Activated T-helper 1 cell treated with anti-CD3 and anti-CD28 coated beads, Interleukin-2, amount 50 U/mL, for 16 hours (primary cell): ENCODE measurements around the gene RPS3.
A peak's percentile ranks its signal among the peaks of the same experiment; 100 is the strongest.

Experiments used
- DNase-seq, 2 donors: peaks; one replicate each; pipeline ENCODE4 v3.0.0-alpha.2; 2020; ENCODE audit warnings: low read depth in 1 of 2, low spot score in 1 of 2

The RPS3 gene

DNA sequence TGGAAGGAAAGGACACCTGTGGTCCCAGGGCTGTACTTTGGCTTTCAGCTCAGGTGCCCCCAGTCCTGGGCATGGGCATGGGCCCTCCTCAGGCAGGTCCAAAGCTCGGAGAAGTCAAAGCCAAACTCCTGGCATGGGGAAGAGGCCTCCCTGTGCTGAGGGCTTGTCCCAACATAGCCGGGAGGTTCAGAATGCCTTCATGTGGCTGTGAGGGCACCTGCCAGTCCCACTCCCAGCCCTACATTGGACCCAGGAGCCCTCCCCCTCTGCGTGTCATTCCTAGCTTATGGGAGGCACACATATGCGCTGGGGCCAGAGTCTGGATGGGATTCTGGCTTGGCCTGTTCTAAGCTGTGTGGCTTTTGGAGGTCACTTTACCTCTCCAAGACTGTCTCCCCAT lies 34.7 kb downstream of the RPS3 start:
- DNase-seq, result no peak

DNA sequence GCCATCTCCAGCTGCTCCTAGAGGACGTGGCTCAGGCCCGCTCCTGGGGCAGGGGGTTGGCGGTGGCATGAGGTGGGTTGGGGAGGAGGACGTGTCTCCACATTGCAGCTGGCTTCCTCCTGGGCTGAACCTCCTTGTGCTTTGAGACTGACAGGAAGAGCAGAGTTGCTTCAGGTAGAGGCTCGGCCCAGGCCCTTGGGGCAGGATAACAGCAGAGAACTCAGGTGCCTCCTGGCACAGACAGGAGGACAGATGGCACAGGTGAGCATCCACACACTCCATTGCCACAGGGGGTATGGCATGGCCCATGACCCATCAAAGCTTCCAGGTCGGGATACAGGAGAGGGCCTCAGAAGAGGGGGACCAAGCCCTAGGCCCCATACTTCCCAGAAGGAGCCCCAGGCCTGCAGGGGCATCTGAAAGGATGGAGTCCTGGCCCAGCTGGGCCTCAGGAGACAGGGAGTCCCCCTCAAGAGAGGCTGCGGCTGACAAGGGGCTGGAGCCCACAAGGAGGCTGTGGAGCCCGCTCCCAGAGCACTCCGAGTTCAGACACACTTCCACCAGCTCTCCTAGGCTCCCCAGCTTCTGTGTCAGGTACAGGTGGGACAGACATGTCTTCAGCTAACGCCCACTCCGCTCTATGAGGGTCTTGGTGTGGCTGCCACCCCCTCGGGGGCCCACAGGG lies 35.7 kb downstream of the RPS3 start:
- DNase-seq, result no peak

DNA sequence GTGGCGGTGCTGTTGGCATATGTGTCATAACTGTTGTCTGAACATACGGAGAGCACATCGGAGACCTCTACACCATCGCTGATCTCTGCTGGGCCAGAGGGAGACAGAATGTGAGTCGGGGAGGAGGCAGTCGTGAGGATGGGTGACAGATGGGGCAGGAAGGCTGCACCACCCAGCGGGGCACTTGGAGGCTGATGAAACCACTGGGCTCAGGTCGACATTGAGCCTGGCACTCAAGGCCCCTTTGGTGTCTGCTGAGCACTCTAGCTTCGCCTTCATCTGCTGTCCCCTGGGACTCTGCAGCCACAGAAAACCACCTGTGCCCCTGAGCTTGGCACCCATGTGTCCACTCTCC lies 36.2 kb downstream of the RPS3 start:
- no peak for DNase-seq

DNA sequence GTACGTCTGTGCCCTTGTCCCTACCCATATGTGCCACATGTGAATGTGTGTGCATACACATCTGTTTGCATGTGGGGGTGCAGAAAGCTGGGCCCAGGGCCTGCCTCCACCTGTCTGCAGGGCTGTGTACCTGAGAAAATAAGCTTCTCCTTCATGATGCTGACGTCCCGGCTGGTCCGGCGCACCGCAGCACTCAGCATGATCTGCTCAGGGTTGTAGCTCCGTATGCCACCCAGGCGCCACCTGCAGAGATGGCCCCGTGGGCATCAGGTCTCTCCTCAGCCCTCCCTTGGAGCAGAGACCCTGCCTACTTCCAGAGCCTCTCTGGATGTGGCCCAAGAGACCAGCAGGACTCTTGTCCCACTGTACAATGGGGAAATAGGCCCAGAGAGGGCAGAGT lies 37.5 kb downstream of the RPS3 start:
- no peak for DNase-seq

DNA sequence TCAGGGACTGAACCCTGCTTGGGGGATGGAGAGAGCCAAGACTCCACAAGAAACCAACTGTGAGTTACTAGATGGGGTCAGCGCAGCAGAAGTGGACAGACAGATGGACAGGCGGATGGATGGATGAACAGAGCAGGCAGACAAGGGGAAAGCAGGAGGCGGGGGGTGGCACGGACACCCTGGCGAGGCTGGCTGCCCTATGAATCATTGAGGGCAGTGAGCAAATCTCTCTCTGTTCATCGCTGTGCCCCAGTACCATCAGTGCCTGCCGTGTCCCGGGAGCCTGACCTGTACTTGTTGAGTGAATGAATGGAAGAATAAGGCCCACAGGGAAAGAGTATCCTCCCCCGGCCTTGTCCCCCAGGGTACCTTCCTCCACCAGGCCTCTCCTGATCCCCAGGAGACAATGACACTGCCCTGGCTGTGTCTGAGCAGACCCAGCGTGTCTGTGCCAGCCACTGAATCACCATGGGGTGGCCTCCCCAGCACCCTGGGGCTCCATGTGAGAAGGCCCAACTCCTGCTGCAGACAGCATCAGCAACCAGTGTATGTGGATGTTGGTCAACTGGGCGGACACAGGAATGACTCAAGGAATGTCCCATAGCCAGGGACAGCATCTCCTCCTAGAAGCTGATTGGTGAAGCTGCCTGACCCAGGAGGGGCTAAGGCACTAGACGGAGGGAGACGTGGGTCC lies 38.8 kb downstream of the RPS3 start:
- no peak for DNase-seq

DNA sequence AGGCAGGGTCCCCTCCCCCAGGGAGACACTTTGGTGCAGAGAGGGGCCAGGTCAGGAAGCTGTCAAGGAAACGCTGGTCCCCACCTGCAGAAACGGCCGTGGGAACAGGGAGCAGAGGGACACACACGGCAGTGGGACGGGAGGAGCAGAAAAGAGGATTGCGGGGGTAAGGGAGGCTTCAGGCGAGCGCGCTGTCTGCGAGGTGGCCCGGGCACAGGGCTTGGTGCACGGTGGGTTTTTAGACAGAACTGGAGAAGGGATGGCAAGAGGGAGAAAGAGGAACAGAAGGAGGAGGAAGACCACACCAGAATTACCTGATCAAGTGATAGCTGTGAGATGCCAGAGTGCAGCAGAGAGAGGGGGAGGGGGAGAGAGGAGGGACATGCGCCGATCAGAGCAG lies 39.7 kb downstream of the RPS3 start:
- no peak for DNase-seq

DNA sequence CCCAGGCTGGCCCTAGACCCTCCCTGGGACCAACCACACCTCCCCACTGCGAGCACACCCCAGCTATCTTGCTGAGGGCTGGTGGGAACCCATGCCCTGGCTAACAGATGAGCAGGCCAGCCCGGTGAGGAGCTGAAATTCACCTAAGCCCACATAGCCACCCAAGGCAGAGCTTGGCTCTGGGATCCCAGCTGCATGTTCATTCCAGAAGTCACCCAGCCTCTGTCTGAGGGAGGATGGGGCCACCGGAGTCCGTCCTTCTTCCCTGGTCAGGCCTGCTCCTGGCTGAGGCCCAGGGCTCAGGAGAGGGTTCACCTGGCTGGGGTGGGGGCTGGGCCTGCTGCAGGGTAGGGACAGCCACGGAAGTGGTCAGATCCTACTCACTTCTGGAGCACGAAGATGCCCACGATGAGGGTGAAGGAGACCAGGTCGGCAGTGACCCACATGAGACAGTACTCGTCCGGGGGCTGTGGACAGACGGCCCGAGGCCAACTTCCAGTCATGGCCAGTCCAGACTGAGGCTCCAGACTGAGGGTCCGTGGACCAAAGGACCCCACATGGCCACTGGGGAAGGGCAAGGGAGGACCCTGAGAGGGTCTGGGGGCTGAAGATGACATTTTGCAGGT lies 40.3 kb downstream of the RPS3 start:
- no peak for DNase-seq

DNA sequence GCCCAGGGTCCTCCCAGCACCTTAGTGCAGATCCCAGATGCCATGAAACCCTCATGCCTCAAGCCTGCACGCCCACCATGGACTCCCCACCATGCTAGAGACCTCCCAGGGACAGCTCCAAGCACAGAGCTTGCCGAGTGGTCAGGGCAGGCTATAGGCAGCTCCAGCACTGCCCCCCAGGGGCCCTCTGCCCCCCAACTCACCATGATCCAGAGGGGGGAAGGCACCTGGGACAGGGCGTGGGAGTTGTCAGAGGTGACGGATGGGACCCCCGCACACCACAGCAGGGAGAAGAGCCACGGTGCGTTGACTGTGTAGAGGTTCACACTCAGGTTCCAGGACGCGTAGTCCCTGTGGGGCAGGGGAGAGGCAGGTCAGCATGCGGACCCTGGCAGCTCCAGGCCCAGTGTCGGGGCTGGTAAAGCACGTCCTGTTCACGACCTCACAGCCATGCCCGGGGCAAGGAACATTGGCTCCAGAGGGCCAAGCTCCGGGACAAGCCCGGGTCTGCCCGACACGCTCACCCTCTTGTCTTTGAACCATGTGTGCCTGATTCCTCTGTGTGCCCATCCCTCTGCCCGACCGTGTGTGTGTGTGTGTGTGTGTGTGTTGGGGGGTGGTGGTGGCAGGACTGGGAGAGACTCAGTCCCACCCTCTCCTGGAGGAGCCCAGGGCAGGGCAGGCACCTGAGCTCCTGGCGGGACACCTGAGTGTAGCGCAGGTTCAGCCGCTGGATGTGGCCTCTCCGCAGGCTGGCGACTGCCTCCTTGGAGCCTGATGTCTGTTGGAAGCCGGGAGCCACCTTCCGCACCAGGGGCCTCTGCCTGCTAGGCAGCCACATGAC lies 41.9 kb downstream of the RPS3 start:
- no peak for DNase-seq

DNA sequence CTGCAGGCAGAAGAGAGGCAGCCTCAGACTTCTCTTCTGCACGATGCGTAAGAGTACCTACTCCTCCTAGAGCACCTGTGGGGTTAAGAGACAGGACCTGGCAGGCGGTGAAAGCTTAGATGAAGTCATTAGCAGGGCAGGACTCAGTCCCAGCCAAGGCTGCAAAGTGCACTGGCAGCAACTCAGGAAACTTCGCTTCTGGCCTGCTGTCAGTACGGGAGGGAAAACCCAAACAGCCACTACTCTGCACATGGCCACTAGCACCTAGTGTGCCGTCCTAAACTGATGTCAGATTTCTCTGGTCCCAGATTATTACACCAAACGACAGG lies 42.5 kb downstream of the RPS3 start:
- DNase-seq, result no peak

DNA sequence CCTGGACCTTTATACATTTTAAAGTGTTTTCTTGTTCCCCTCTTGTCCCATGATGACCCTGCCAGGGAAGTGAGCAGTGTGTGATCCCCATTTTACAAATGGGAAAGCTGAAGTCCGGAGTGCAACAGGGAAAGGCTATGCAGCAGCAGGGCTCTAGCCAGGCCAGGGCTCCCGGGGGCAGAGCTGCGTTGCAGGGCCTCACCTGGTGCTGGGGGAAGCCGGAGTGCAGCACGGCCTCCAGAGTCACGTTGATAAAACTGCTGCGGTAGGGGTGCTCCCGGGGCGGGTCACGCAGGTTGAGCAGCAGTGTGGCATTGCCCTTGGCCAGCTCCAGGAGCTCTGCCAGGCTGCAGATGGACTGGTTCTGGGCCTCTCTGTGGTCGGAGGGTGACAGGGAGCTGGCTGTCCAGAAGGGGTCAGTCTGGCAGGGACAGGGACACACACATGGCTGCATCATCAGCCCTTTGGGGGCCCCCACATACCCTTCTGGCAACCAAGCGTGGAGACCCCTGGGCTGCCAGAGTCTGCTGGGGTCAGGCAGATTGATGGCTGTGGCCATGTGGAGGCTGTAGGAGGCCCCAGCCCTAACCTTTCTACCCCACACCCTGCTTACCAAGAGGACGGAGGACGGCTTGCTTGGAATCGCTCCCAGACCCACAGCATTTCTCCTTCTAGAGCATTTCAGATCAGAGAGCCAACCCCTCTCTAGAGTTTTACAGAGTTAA lies 43.0 kb downstream of the RPS3 start:
- no peak for DNase-seq

DNA sequence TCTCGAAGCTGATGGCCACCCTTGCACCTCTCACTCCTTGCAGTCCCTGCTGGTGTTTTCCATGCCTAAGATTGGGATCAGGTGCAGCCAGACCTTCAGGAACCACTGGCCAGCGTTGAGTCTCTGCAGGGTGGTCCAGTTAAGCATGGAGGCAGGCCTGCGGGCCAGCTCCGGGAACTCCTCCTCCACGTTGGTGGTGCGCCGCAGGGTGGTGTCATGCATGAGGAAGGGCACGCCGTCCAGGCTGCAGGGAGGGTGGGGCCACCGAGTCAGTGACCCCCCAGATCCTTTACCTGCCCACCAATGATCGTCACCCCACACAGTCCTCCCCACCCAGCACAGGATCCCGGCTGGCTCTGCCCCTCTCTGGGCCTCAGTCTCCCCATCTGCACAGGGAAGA lies 43.7 kb downstream of the RPS3 start:
- DNase-seq, result no peak

DNA sequence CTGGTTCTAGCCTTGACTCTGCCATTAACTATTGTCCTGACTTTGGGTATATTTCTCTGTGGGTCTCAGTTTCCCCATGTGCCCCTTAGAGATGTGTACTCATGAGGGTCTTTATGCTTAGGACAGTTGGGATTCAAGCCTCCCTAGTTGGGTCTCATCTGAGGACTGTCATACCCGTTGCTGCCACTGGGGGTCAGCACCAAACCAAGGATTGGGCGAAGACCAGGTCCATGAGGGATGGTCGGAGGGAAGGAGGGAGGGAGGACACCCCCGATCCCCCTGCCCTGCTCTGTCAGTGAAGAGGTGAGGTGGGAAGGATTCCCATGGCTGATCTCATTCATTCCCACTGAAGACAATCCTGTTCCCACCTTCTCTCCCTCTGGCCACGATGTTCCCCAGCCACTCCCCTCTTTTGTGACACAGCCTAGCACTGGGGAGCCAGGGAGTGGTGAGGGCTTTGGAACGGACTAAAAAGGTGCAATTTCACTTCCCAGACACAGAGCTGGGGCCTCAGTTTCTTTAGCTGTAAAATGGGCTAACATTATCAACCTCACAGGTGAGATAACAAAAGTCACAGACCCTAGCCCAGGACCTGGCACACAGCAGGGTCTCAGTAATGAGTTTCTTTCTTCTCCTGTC lies 46.1 kb downstream of the RPS3 start:
- DNase-seq, result peak; percentile 53 to 65

DNA sequence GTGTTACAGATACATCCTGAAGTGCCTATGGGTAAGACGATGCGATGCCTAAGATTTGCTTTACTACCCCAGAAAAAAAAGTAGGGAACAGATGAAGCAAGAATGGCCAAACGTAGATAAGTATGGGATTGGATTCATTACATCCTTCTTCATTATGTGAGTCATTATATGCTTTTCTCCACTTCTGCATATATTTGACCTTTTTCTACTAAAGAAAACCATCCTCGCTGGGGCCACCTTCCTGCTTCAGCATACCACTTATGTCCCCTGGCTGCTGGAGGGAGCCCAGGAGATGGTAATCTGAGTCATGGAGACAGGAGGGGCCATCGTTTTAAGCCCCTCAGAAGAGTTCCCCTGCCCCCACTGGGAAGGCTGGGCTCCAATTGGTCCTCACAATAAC lies 48.1 kb downstream of the RPS3 start:
- DNase-seq, result no peak

DNA sequence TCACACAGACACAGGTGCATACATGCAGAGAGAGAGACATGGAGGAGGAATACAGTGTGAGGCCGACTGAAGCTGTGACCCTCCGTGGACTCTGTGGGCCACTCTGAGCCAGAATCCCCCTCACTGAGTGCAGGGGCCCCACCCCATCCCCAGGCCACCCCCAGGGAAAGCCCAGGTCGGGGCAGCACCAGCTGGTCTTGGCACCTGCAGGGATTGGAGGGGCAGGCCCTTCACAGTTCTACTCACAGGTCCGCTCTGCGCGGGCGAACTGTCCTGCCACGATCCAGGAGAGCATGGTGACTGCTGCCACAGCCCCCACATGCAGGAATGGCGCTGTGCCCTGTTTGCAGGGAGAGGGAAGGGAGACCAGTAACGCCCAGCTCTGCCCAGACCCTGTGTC lies 50.0 kb downstream of the RPS3 start:
- no peak for DNase-seq

DNA sequence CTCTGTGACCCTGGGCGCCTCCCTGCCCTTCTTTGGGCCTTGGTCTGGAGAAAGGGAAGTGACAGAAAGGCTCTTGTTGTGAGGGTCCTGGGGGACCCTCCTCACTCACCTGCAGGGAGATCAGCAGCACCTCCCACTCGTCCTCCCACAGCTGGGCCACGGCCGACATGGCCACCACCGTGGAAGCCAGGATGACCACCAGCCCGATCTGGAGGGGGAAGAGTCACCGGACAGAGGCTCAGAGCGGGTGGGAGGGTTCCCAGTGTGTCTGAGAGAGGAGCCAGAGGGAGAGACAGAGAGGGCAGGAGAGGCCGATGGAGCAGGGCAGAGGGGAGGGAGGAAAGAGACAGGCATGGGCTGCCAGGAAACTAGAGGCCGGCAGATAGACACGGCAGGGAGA lies 50.5 kb downstream of the RPS3 start:
- DNase-seq, result no peak

DNA sequence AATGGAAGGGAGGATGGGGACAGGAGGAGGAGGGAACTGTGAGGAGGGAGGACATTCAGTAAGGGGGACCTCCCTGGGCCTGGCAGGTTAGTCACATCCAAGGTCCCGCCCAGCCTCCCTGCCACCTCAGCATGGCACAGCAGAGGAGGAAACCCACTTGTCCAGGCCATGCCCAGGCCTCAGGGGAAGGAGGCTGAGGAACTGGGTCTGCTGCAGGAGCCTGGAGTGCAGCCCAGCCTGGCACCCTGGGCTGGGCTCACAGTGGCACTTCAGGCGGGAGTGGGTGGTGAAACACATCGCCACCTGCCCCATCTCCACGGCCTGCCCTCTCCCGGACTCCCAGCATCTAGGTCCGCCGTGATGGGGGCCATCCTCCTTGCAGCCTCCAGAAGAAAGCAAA lies 50.9 kb downstream of the RPS3 start:
- DNase-seq, result no peak

DNA sequence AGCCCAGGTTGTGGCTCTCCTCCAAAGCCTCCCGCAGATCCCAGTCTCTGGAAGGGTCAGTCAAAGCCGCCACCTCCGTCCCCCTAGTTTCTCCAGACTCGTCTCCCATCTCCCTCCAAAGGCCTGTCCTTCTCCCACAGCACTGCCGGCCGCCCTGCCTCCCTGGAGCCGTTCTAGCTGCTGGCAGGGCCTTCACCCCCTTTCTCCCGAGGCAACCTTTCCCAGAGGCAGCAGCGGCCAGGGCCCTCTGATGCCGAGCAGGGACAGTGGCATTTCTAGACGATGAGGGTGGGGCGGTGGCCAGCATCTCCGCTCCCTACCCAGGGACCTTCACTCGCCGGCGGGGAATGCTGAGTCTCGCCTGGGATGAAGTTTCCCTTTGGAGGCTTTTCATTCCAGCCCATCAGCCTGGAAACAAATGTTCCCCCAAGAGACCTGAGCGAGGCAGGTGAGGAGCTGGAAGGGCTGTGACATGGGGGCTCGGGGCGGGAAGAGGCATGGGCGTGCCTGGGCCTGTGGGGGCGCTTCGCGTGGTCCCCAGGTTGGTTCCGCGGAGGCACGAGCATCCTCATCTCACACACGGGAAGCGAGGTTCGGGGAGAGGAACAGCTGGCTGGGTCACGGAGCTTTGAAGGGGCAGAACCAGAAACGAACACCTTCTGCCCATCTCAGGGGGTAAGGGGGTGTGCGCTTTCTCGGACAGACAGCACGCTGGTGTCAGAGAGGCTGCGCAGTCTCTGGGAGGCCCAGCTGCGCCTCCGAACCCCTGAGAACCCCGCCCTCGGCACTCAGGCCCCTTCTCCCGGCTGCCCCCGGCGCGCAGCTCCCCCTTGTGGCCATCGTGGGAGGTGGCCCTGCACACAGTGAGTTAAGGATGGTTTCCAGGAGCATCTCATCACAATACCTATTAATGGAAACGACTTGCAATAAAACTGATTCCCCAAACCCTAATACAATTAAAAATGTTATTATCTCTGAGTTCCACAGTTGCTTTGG lies 51.8 kb downstream of the RPS3 start:
- DNase-seq, result peak in 1 of 2 donors; percentile 26

DNA sequence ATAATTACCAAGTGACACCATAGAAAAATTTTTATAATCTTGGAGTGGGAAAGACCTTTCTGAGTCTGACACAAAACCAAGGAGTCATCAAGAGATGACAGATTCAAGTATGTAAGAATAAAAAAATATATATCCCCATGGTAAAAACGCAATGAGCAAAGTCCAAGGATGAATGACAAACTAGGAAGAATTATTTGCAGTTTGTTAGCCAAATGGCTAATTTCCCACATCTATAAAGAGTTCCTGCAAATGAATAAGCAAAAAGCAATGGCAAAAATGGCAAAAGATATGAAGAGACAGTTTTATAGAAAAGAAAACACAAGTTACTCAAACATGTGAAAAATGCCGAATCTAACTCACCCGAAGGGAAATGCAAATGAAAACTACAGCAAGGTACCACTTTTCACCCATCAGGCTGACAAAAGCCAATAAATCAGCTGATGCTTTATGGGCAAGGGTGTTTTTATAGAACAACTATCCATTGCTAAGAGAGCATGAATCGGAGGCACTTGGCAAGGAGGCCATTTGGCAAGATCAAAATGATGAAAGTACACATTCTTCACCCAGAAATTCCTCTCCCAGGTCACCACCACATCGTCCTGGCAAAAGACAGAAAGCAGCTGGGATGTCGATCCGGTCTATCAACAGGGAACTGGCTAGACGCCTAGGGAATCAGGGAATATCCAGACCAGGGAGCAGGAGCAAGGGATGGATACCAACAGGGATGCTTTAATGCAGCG lies 54.8 kb downstream of the RPS3 start:
- no peak for DNase-seq

DNA sequence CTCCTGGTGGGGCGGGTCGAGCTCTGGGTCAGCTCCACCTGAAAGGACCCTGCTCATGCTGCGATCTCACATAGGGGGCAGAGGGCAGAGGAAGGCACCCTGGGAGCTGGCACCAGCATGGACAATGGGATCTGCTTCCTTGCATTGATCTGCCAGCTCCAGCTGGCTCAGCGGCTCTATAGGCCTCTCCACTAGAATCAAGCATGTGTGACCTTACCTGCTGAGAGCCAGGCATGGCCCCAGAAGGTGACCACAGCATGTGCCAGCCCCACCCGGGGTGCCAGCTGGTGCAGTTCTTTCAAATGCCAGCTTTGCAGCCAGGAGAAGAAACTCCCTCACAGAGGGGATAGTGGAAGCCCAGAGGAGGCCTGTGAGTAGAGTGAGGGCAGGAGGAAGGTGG lies 55.7 kb downstream of the RPS3 start:
- no peak for DNase-seq
